ENCODE results near the gene NUP62CL.

GRCh38 chrX:107118322-107119147 lies 87.7 kb downstream of the NUP62CL start, which contains the start of gene RBM41:
- TF ChIP-seq, protein P1, sequence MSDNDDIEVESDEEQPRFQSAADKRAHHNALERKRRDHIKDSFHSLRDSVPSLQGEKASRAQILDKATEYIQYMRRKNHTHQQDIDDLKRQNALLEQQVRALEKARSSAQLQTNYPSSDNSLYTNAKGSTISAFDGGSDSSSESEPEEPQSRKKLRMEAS (IDR thresholded peaks at IDR 0.05), result peak; percentile 30
- TF ChIP-seq, protein P2, sequence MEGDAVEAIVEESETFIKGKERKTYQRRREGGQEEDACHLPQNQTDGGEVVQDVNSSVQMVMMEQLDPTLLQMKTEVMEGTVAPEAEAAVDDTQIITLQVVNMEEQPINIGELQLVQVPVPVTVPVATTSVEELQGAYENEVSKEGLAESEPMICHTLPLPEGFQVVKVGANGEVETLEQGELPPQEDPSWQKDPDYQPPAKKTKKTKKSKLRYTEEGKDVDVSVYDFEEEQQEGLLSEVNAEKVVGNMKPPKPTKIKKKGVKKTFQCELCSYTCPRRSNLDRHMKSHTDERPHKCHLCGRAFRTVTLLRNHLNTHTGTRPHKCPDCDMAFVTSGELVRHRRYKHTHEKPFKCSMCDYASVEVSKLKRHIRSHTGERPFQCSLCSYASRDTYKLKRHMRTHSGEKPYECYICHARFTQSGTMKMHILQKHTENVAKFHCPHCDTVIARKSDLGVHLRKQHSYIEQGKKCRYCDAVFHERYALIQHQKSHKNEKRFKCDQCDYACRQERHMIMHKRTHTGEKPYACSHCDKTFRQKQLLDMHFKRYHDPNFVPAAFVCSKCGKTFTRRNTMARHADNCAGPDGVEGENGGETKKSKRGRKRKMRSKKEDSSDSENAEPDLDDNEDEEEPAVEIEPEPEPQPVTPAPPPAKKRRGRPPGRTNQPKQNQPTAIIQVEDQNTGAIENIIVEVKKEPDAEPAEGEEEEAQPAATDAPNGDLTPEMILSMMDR (IDR thresholded peaks at IDR 0.05; ENCODE audit: low read depth, low read length, missing input control), result no peak
- no peak for TF ChIP-seq JUND (IDR thresholded peaks at IDR 0.05)
- TF ChIP-seq GABPA (IDR thresholded peaks at IDR 0.05 in 1 of 2, conservative IDR thresholded peaks at IDR 0.05 in 1 of 2), result no peak
- TF ChIP-seq NR2F2 (IDR thresholded peaks at IDR 0.05), result no peak
- TF ChIP-seq SP1 (IDR thresholded peaks at IDR 0.05), result no peak
